NB4 (cell line): Measurements from ENCODE around the gene SBNO2.

Source experiments
- DNase-seq: peaks from one replicate; pipeline ENCODE4 v3.0.0; 2010; ENCODE audit warnings: low read depth
- H3K4me3 ChIP-seq: one replicate; pipeline ENCODE4 v1.5.1; 2011; ENCODE audit warnings: mild to moderate bottlenecking, low read depth, low read length, moderate library complexity
- MYC ChIP-seq: IDR thresholded peaks from 2 replicates; pipeline ENCODE4 v1.6.1; 2011; ENCODE audit warnings: low read depth, low read length
- POLR2A ChIP-seq: IDR thresholded peaks from 2 replicates; pipeline ENCODE4 v1.6.1; 2011; ENCODE audit warnings: mild to moderate bottlenecking; ENCODE audit not compliant: insufficient read length; ENCODE audit errors: extremely low read depth
- TF ChIP-seq, protein P1 (sequence below): IDR thresholded peaks from 2 replicates; pipeline ENCODE4 v1.6.1; 2011; ENCODE audit warnings: low read depth, low read length
- TF ChIP-seq, protein P2 (sequence below): IDR thresholded peaks from one replicate; pipeline ENCODE4 v1.5.1; 2012; ENCODE audit warnings: low read depth, low read length

The SBNO2 gene

DNA sequence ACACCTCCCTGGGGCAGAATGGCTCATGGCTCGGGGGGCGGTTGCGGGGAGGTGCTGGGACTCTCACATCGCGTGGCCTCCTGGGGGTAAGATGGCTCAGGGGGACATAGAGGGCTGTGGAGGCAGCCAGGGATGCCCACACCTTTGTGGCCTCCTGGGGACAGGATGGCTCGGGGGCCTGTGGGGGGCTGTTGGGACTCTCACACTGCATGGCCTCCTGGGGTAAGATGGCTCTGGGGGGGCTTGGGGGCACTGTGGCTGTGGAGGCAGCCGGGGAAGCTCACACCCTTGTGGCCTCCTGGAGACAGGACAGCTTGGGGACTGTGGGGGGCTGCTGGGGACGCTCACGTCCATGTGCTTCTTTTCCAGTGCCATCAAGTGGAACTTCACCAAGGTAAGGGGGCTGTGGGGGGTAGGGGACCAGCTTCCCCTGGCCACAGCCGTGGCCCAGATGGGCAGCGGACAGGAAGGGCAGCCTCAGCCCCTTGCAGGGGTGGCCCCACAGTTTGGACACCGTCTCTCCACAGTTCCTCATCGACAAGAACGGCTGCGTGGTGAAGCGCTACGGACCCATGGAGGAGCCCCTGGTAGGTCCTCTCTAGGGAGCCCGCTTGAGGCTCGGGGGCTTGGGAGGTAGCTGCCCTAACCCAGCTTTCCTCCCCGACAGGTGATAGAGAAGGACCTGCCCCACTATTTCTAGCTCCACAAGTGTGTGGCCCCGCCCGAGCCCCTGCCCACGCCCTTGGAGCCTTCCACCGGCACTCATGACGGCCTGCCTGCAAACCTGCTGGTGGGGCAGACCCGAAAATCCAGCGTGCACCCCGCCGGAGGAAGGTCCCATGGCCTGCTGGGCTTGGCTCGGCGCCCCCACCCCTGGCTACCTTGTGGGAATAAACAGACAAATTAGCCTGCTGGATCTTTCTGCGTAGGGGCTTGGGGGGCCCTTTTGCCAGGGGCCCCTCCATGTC is 67.9 kb downstream of the SBNO2 start:
- no peak overlapping the region for H3K4me3 ChIP-seq
- DNase-seq: no peak
- no peak for TF ChIP-seq MYC
- TF ChIP-seq, protein P1, sequence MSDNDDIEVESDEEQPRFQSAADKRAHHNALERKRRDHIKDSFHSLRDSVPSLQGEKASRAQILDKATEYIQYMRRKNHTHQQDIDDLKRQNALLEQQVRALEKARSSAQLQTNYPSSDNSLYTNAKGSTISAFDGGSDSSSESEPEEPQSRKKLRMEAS: no peak
- TF ChIP-seq POLR2A: no peak
- TF ChIP-seq, protein P2, sequence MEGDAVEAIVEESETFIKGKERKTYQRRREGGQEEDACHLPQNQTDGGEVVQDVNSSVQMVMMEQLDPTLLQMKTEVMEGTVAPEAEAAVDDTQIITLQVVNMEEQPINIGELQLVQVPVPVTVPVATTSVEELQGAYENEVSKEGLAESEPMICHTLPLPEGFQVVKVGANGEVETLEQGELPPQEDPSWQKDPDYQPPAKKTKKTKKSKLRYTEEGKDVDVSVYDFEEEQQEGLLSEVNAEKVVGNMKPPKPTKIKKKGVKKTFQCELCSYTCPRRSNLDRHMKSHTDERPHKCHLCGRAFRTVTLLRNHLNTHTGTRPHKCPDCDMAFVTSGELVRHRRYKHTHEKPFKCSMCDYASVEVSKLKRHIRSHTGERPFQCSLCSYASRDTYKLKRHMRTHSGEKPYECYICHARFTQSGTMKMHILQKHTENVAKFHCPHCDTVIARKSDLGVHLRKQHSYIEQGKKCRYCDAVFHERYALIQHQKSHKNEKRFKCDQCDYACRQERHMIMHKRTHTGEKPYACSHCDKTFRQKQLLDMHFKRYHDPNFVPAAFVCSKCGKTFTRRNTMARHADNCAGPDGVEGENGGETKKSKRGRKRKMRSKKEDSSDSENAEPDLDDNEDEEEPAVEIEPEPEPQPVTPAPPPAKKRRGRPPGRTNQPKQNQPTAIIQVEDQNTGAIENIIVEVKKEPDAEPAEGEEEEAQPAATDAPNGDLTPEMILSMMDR: no peak

GRCh38 chr19:1105008-1105872 is 68.8 kb downstream of the SBNO2 start:
- H3K4me3 ChIP-seq: peak overlapping the region; percentile 57
- TF ChIP-seq, protein P2: no peak
- peak; percentile 31 for DNase-seq

- TF ChIP-seq, protein P2: no peak
- TF ChIP-seq, protein P1: no peak
- no peak for TF ChIP-seq MYC
- TF ChIP-seq POLR2A: no peak
- H3K4me3 ChIP-seq: peak overlapping the region; percentile 57
- DNase-seq: peak; percentile 76
These were observed 69.6 kb downstream of the SBNO2 start for GRCh38 chr19:1104311-1105007.

GRCh38 chr19:1103708-1104310 is 70.3 kb downstream of the SBNO2 start, which contains the start of gene GPX4:
TSS of gene GPX4 (plus strand) at chr19:1103994. CDS start at chr19:1104044, 50 bp downstream.
- TF ChIP-seq, protein P1: 0 out of 2 replicates have a peak, but pooled peaks have one; percentile 23
- TF ChIP-seq, protein P2: no peak
- TF ChIP-seq POLR2A: peak; percentile 86
- TF ChIP-seq MYC: peak; percentile 27; the same call in 1 of the 2 replicates
- H3K4me3 ChIP-seq: peak within 1 kb of the TSS; percentile 57
- DNase-seq: peak; percentile 97

DNA sequence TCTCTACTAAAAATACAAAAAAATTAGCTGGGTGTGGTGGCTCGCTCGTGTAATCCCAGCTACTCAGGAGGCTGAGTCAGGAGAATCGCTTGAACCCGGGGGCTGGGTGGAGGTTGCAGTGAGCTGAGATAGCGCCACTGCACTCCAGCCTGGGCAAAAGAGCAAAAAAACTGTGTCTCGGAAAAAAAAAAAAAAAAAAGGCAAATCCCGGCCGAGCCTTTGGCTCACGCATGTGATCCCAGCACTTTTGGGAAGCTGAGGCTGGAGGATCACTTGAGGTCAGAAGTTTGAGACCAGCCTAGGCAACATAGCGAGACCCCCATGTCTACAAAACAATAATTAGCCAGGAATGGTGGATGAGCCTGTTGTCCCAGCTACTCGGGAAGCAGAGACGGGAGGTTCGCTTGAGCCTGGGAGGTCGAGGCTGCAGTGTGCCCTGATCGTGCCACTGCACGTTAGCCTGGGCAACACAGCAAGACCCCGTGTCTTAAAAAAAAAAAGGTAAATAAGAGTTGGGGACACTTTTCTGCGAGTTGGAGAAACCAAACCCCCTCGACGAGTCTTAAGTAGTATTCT is 70.8 kb downstream of the SBNO2 start:
- TF ChIP-seq MYC: no peak
- no peak for TF ChIP-seq POLR2A
- TF ChIP-seq, protein P2: no peak
- TF ChIP-seq, protein P1: no peak
- H3K4me3 ChIP-seq: no peak overlapping the region
- DNase-seq: no peak
